Right atrium auricular region (tissue), 2 donors: ENCODE results near the gene GIGYF2. TPM values are rescaled to one million over a fixed set of nuclear protein-coding genes. Genes with fewer than 3 reads are reported as not detected.

Experiments used
- DNase-seq: peaks from one replicate; pipeline ENCODE4 v3.0.0-alpha.2; 2019; ENCODE audit warnings: low spot score
- H3K27ac ChIP-seq, 2 donors: fragments of 200-600 bp; sonication (generic); 1 replicate in 1 of 2; 2 replicates in 1 of 2; pipeline ENCODE4 v1.5.1; 2016 to 2019
- H3K27me3 ChIP-seq, 2 donors: fragments of 200-600 bp; sonication (generic); one replicate each; pipeline versions ENCODE4 v1.5.1 to v1.6.0; 2017 to 2019
- H3K36me3 ChIP-seq: fragments of 200-600 bp; sonication (generic); one replicate; pipeline ENCODE4 v1.5.1; 2016
- H3K4me1 ChIP-seq, 2 donors: fragments of 200-600 bp; sonication (generic); one replicate each; pipeline versions ENCODE4 v1.5.1 to v1.6.0; 2017 to 2019
- H3K4me3 ChIP-seq, 2 donors: fragments of 200-600 bp; sonication (generic); 1 replicate in 1 of 2; 2 replicates in 1 of 2; pipeline ENCODE4 v1.5.1; 2017 to 2019; ENCODE audit warnings: mild to moderate bottlenecking in 1 of 2, moderate library complexity in 1 of 2
- H3K9me3 ChIP-seq, 2 donors: fragments of 200-600 bp; sonication (generic); one replicate each; pipeline ENCODE4 v1.5.1; 2019
- total RNA-seq, 2 donors: library from RNA; depleted of rRNA; stranded (reverse); fragments of >200 nt; gene quantifications; one replicate each; pipeline ENCODE4 v1.1.0, GENCODE V29; 2016
- TF ChIP-seq, protein P1 (sequence below), 2 donors: fragments of 200-600 bp; sonication (generic); IDR thresholded peaks; one replicate each; pipeline ENCODE4 v1.5.1; 2019; ENCODE audit warnings: antibody characterized with exemption in 2 of 2

Gene GIGYF2
- total RNA-seq, 2 donors from 2014 or later = 48.4 to 57.1 TPM

DNA sequence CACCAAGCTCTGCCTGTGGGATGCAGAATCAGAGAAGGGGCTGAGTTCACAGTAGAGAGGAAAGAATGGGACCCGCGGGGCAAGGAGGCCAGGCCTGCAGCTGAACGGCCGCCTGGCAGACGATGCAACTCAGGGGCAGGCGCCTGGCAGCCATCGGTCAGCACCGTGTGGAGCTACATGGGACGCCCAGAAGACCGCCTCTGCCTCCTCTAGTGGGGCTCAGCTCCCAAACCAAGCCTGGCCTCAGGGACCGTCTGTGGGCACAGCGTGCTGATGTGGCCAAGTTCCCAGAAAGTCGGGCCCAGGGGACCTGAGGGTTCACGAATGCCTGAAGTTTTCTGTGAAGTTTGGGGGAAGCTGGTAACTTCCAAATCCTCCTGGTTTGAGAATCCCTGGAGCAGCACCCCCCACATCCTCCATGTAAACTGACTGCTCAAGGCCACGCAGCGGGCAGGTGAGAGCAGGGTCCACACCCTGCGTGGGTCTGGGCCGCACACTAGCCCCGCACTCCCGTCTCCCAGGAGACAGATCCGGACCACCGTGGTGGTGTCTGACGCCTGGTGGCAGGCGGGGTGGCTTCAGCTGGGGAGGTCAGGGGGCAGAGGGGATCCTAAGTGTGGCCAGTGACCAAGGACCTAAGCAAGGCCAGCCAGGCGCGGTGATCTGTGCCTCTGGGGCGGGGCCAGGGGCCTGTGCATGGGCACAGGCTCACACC, 187.6 kb downstream of the GIGYF2 start:
- TF ChIP-seq, protein P1, sequence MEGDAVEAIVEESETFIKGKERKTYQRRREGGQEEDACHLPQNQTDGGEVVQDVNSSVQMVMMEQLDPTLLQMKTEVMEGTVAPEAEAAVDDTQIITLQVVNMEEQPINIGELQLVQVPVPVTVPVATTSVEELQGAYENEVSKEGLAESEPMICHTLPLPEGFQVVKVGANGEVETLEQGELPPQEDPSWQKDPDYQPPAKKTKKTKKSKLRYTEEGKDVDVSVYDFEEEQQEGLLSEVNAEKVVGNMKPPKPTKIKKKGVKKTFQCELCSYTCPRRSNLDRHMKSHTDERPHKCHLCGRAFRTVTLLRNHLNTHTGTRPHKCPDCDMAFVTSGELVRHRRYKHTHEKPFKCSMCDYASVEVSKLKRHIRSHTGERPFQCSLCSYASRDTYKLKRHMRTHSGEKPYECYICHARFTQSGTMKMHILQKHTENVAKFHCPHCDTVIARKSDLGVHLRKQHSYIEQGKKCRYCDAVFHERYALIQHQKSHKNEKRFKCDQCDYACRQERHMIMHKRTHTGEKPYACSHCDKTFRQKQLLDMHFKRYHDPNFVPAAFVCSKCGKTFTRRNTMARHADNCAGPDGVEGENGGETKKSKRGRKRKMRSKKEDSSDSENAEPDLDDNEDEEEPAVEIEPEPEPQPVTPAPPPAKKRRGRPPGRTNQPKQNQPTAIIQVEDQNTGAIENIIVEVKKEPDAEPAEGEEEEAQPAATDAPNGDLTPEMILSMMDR (IDR thresholded peaks at IDR 0.05) = no peak
- Histone ChIP-seq H3K27ac (no peak overlapping the region), H3K4me3 (no peak overlapping the region), H3K27me3 (no peaks in the 10 kb centered on the region), H3K36me3 (no peaks in the 10 kb centered on the region), H3K4me1 (no peaks in the 10 kb centered on the region), H3K9me3 (no peaks in the 10 kb centered on the region)
- DNase-seq = no peak

DNA sequence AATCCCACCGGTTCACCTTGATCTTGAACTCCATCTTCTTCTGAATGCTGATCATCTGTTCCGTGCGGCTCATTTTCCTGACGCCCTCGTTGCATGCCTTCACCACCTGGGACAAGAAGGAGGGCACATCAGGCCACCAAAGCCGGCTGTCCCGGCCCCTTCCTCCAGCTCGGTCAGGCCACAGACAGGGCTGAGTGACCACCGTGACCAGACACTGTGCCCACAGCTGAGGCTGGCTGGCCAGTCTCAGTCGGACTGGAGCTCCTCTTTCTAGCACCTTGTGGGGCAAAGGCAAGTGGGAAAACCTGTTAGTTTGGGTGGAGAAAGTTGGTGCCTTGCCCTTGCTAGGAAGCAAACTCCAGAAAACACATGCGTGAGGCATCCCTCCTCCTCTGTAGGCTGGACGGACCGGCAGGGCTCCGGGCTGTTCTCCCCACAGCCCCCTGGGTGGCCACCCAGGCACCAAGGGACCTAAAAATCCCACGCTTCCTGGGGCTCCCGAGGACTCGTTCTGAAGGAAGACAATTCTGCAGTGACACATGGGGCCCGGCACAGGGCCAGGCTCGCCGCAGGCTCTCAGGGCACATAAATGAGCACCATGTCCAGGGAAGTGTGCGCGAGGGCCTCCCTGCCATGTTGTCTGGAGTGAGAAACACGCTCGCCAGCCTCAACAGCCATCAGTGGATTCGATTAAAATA, 188.3 kb downstream of the GIGYF2 start:
- no peaks in the 10 kb centered on the region for H3K27me3 ChIP-seq
- no peak overlapping the region for H3K4me3 ChIP-seq
- no peaks in the 10 kb centered on the region for H3K36me3 ChIP-seq
- no peaks in the 10 kb centered on the region for H3K9me3 ChIP-seq
- TF ChIP-seq, protein P1 (IDR thresholded peaks at IDR 0.05) = no peak
- no peak overlapping the region for H3K27ac ChIP-seq
- no peaks in the 10 kb centered on the region for H3K4me1 ChIP-seq
- DNase-seq = no peak

DNA sequence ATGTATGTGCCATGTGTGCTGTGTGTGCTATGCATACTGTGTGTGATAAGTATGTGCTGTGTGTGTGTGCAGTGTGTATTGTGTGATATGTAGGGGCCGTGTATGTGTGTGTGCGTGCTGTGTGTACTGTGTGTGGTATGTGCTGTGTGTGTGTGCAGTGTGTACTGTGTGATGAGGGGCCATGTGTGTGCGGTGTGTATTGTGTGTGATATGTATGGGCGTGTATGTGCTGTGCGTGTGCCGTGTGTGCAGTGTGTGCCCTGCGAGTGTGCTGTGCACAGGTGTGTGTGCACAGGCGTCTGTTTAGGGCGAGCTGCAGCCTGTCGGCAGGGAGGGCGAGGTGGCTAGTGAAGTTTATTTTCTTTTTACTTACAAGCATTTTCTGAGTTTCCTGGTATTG, 189.0 kb downstream of the GIGYF2 start:
- TF ChIP-seq, protein P1 (IDR thresholded peaks at IDR 0.05) = no peak
- no peaks in the 10 kb centered on the region for H3K27me3 ChIP-seq
- no peak overlapping the region for H3K4me3 ChIP-seq
- H3K27ac ChIP-seq = no peak overlapping the region
- peaks cover 0 to 3% of the 10 kb centered on the region in 2 donors for H3K4me1 ChIP-seq
- no peaks in the 10 kb centered on the region for H3K9me3 ChIP-seq
- no peaks in the 10 kb centered on the region for H3K36me3 ChIP-seq
- no peak for DNase-seq

DNA sequence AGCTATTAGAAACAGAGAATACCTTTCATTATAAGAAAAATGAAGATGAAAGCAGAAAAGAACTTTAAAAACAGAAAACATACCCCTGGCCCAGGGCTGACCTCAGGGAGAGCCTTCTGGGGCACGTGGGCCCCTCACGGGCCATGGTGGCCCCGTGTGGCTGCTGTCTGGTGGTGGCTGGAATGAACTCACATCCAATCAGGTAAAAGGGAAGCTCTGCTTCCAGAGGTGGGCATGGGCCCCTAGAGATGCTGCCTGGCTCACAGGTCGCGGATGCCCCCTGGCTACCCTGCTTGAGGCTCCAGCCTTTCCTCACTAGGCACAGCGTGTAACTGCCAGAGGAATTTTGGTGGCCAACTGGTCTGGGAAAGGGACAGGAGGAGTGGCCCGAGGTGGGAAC, 189.5 kb downstream of the GIGYF2 start:
- DNase-seq = no peak
- no peaks in the 10 kb centered on the region for H3K27me3 ChIP-seq
- H3K9me3 ChIP-seq = no peaks in the 10 kb centered on the region
- peaks cover 0 to 6% of the 10 kb centered on the region in 2 donors for H3K4me1 ChIP-seq
- no peak overlapping the region for H3K4me3 ChIP-seq
- no peaks in the 10 kb centered on the region for H3K36me3 ChIP-seq
- H3K27ac ChIP-seq = no peak overlapping the region
- TF ChIP-seq, protein P1 (IDR thresholded peaks at IDR 0.05) = no peak

DNA sequence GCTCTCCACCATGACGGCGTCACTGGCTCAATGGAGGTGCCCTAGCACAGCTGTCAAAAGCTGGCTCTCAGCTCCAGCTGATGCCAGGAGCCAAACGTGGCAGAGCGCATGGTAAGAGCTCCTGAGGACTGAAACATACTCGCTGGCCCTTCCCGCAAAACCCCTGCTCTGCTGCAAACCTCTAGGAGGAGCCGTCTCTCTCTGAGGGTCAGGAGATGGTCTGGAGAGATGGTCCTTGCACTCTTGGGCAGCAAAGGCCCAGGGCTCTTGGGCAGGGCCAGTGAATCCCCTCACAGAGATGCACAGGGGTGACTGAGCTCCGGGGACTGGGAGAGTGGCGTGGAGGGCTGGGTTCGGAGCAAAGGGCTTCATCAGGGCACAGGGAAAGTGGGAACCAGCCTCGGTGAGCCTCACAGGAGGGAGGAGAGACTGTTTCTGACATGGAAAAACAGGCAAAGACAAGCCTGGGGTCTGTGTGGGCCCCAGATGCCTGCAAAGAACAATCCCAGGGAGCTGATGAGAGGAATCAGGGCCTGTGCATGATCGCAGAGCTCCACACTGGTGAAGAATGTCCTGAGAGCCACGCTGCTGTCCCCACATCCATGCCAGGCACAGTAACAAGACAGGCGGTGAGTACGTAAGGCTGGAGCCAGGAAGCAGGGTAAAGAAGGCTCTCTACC, 190.2 kb downstream of the GIGYF2 start:
- no peak for DNase-seq
- no peak overlapping the region for H3K4me3 ChIP-seq
- H3K36me3 ChIP-seq = no peaks in the 10 kb centered on the region
- peaks cover 0 to 6% of the 10 kb centered on the region in 2 donors for H3K4me1 ChIP-seq
- no peaks in the 10 kb centered on the region for H3K9me3 ChIP-seq
- TF ChIP-seq, protein P1 (IDR thresholded peaks at IDR 0.05) = no peak
- no peaks in the 10 kb centered on the region for H3K27me3 ChIP-seq
- no peak overlapping the region for H3K27ac ChIP-seq
